ENCODE measurements around the gene TEX36.

DNA sequence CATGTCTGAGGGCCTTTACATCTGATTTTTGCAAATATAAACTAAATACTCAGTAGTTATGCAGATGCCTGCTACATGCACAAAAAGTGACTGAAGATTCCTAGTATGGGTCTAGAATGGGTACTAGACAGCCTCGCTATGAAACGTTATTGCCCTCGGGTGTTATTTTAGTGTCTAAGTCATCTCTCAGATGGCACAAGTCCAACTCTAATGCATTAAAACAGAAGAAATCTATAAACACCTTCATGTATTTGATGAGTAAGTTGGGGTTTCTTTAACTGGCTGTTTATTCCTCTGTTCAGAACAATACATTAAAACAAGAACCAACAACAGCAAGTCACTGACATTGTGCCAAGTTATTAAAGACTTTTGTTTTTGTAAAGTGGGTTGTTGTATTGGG lies 41.6 kb downstream of the TEX36 start:
- TF ChIP-seq, protein P1, sequence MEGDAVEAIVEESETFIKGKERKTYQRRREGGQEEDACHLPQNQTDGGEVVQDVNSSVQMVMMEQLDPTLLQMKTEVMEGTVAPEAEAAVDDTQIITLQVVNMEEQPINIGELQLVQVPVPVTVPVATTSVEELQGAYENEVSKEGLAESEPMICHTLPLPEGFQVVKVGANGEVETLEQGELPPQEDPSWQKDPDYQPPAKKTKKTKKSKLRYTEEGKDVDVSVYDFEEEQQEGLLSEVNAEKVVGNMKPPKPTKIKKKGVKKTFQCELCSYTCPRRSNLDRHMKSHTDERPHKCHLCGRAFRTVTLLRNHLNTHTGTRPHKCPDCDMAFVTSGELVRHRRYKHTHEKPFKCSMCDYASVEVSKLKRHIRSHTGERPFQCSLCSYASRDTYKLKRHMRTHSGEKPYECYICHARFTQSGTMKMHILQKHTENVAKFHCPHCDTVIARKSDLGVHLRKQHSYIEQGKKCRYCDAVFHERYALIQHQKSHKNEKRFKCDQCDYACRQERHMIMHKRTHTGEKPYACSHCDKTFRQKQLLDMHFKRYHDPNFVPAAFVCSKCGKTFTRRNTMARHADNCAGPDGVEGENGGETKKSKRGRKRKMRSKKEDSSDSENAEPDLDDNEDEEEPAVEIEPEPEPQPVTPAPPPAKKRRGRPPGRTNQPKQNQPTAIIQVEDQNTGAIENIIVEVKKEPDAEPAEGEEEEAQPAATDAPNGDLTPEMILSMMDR (conservative IDR thresholded peaks at IDR 0.05; ENCODE audit: low read depth, low read length) = no peak
- TF ChIP-seq EZH2 (IDR thresholded peaks at IDR 0.05; ENCODE audit: borderline replicate concordance, low read depth, low read length, poor library complexity, severe bottlenecking) = no peak
